MM.1S (cell line): Measurements from ENCODE around the gene ATG4D.

Experiments used
- DNase-seq: peaks from one replicate; pipeline ENCODE4 v3.0.0-alpha.2; 2015
- H2AFZ ChIP-seq: fragments of 300-600 bp; sonication (generic); 2 replicates; pipeline ENCODE4 v1.6.0; 2016; ENCODE audit warnings: antibody characterized with exemption, low read length
- H3F3A ChIP-seq: fragments of 300-600 bp; sonication (generic); 2 replicates; pipeline ENCODE4 v1.6.1; 2016; ENCODE audit warnings: mild to moderate bottlenecking, antibody characterized with exemption, low read length, moderate library complexity, mixed read lengths; ENCODE audit not compliant: insufficient read depth
- H3K27ac ChIP-seq: fragments of 300-600 bp; sonication (generic); 2 replicates; pipeline ENCODE4 v1.5.1; 2016; ENCODE audit warnings: mild to moderate bottlenecking, low read length
- H3K27me3 ChIP-seq: fragments of 300-600 bp; sonication (generic); replicated peaks from 2 replicates; pipeline ENCODE4 v1.6.0; 2016; ENCODE audit warnings: low read length; ENCODE audit not compliant: insufficient read depth
- H3K36me3 ChIP-seq: fragments of 300-600 bp; sonication (generic); replicated peaks from 2 replicates; pipeline ENCODE4 v1.6.1; 2016; ENCODE audit warnings: mild to moderate bottlenecking, low read length, mixed read lengths; ENCODE audit not compliant: insufficient read depth
- H3K4me1 ChIP-seq: fragments of 300-600 bp; sonication (generic); 2 replicates; pipeline ENCODE4 v1.6.1; 2016; ENCODE audit warnings: low read length, mixed read lengths
- H3K4me2 ChIP-seq: fragments of 300-600 bp; sonication (generic); 2 replicates; pipeline ENCODE4 v1.6.0; 2016; ENCODE audit warnings: low read depth, low read length
- H3K4me3 ChIP-seq: fragments of 300-600 bp; sonication (generic); 2 replicates; pipeline ENCODE4 v1.5.1; 2016; ENCODE audit warnings: low read length, mixed read lengths
- H3K79me2 ChIP-seq: fragments of 300-600 bp; sonication (generic); 2 replicates; pipeline ENCODE4 v1.6.1; 2016; ENCODE audit warnings: mixed run types, low read length, mixed read lengths
- H3K9ac ChIP-seq: fragments of 300-600 bp; sonication (generic); 2 replicates; pipeline ENCODE4 v1.6.1; 2016; ENCODE audit warnings: low read length, mixed read lengths
- H3K9me2 ChIP-seq: fragments of 300-600 bp; sonication (generic); replicated peaks from 2 replicates; pipeline ENCODE4 v1.6.1; 2016; ENCODE audit warnings: mild to moderate bottlenecking, low read length, mixed read lengths; ENCODE audit not compliant: insufficient read depth
- H3K9me3 ChIP-seq: fragments of 300-600 bp; sonication (generic); replicated peaks from 2 replicates; pipeline ENCODE4 v1.6.1; 2016; ENCODE audit warnings: mild to moderate bottlenecking, low read length, mixed read lengths; ENCODE audit not compliant: insufficient read depth
- H4K20me1 ChIP-seq: fragments of 300-600 bp; sonication (generic); 2 replicates; pipeline ENCODE4 v1.6.1; 2016; ENCODE audit warnings: mild to moderate bottlenecking, low read length, moderate library complexity, mixed read lengths; ENCODE audit not compliant: insufficient read depth
- CTCF ChIP-seq: fragments of 300-600 bp; sonication (generic); IDR thresholded peaks from 2 replicates; pipeline ENCODE4 v1.5.1; 2016; ENCODE audit warnings: antibody characterized with exemption, low read length, mixed read lengths
- EZH2 ChIP-seq: fragments of 300-600 bp; sonication (generic); optimal IDR thresholded peaks from 2 replicates; pipeline ENCODE3; 2017; ENCODE audit warnings: low read depth, mild to moderate bottlenecking, antibody characterized with exemption, low read length, mixed read lengths
- EZH2phosphoT487 ChIP-seq: fragments of 300-600 bp; sonication (generic); IDR thresholded peaks from 2 replicates; pipeline ENCODE4 v1.6.1; 2018; ENCODE audit warnings: antibody characterized with exemption, low read length

ATG4D gene

GRCh38 chr19:10505583-10506229 is 38.0 kb upstream of the ATG4D start:
- H3F3A ChIP-seq: 0 out of 2 replicates have a peak, but pooled peaks cover 6% of the 10 kb centered on the region
- H3K9me2 ChIP-seq: no peaks in the 10 kb centered on the region
- no peaks in the 10 kb centered on the region for H3K9me3 ChIP-seq
- H3K36me3 ChIP-seq: no peaks in the 10 kb centered on the region
- 0 out of 2 replicates have a peak overlapping the region, but pooled peaks have one; percentile 27 for H2AFZ ChIP-seq
- peak; percentile 73 for TF ChIP-seq CTCF
- TF ChIP-seq EZH2phosphoT487: no peak
- TF ChIP-seq EZH2: no peak
- peaks cover 22% of the 10 kb centered on the region for H3K79me2 ChIP-seq
- peaks cover 8% of the 10 kb centered on the region; the same call in 1 of the 2 replicates for H3K4me1 ChIP-seq
- H3K4me2 ChIP-seq: 0 out of 2 replicates have a peak overlapping the region, but pooled peaks have one; percentile 25
- H3K9ac ChIP-seq: no peak overlapping the region
- H4K20me1 ChIP-seq: no peaks in the 10 kb centered on the region
- DNase-seq: peak; percentile 76
- no peak overlapping the region for H3K4me3 ChIP-seq
- no peaks in the 10 kb centered on the region for H3K27me3 ChIP-seq
- no peak overlapping the region for H3K27ac ChIP-seq

- Histone ChIP-seq H3K27me3 (peaks cover 7% of the 10 kb centered on the region), H3K9me2 (no peaks in the 10 kb centered on the region), H2AFZ (no peak overlapping the region), H3K4me3 (no peak overlapping the region), H3K4me2 (no peak overlapping the region), H3K79me2 (0 out of 2 replicates have a peak, but pooled peaks cover 1% of the 10 kb centered on the region), H3K27ac (no peak overlapping the region), H3K4me1 (peaks cover 5% of the 10 kb centered on the region; the same call in 1 of the 2 replicates), H3K9me3 (no peaks in the 10 kb centered on the region), H3K36me3 (no peaks in the 10 kb centered on the region), H3F3A (0 out of 2 replicates have a peak, but pooled peaks cover 4% of the 10 kb centered on the region), H3K9ac (no peak overlapping the region), H4K20me1 (no peaks in the 10 kb centered on the region)
- DNase-seq: no peak
- TF ChIP-seq CTCF: no peak
- no peak for TF ChIP-seq EZH2
- TF ChIP-seq EZH2phosphoT487: no peak
Observed at GRCh38 chr19:10508036-10508435, 35.7 kb upstream of the ATG4D start.

DNA sequence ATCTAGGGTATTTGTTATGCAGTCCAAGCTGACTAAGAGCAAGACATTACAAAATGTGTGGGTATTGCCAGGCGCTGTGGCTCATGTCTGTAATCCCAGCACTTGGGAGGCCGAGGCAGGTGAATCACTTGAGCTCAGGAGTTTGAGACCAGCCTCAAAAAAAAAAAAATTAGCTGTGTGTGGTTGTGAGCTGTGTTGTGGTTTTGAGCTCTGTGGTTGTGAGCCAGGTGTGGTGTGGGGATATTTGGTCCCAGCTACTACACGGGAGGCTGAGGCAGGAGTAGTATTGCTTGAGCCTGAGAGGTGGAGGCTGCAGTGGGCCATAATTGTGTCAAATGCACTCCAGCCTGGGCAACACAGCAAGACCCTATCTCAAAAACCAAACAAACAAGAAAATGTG is 35.0 kb upstream of the ATG4D start:
- Histone ChIP-seq H3K4me2 (no peak overlapping the region), H3K9me3 (no peaks in the 10 kb centered on the region)

More for the DNA sequence above, 35.0 kb upstream of the ATG4D start:
- Histone ChIP-seq H3K9me2 (no peaks in the 10 kb centered on the region), H2AFZ (no peak overlapping the region), H4K20me1 (no peaks in the 10 kb centered on the region), H3K4me3 (no peak overlapping the region), H3K9ac (no peak overlapping the region), H3K79me2 (no peaks in the 10 kb centered on the region), H3F3A (0 out of 2 replicates have a peak, but pooled peaks cover 4% of the 10 kb centered on the region), H3K27ac (no peak overlapping the region), H3K27me3 (peaks cover 14% of the 10 kb centered on the region), H3K36me3 (no peaks in the 10 kb centered on the region), H3K4me1 (peaks cover 5% of the 10 kb centered on the region; the same call in 1 of the 2 replicates)
- DNase-seq: peak; percentile 29
- TF ChIP-seq EZH2 (no peak), EZH2phosphoT487 (no peak), CTCF (no peak)
